Endothelial cell of umbilical vein (primary cell): ENCODE results near the gene USP11. TPM values are rescaled to one million over a fixed set of nuclear protein-coding genes. Genes with fewer than 3 reads are reported as not detected.

Experiments used
- Bru-seq: library from RNA; stranded (reverse); fragments of 400-500 nt; gene quantifications from one replicate; lab custom pipeline; 2021; lab: Mats Ljungman, UMichigan
- BruChase-seq, 2 experiments: library from RNA; stranded (reverse); fragments of 400-500 nt; gene quantifications; one replicate each; lab custom pipeline; 2021; lab: Mats Ljungman, UMichigan
- BruUV-seq: library from RNA; stranded (reverse); fragments of 400-500 nt; replicated peaks from 2 replicates; lab custom pipeline; 2021; lab: Mats Ljungman, UMichigan
- CTCF ChIA-PET: fragments of 300-600, 350-600 bp; sonication (Branson Sonifier 250); formaldehyde crosslinking; loops from one replicate; lab custom pipeline; 2021; ENCODE audit warnings: antibody characterized with exemption, inconsistent platforms; lab: Charles Lee
- POLR2A ChIA-PET: fragments of 300-600, 350-600 bp; sonication (Branson Sonifier 250); formaldehyde crosslinking; loops from one replicate; lab custom pipeline; 2021; ENCODE audit warnings: antibody characterized with exemption, inconsistent platforms; lab: Charles Lee
- DNase-seq: peaks from one replicate; pipeline ENCODE4 v3.0.0-alpha.2; 2011; ENCODE audit warnings: low read depth, low spot score
- FAIRE-seq: peaks from 2 replicates; lab custom pipeline; 2011; peaks lifted over from hg19 to GRCh38; lab: Jason Lieb, UNC
- H2AFZ ChIP-seq: 2 replicates; pipeline ENCODE4 v1.6.0; 2012; ENCODE audit warnings: low read depth, low read length, control low read depth, inconsistent platforms
- H3K27ac ChIP-seq: 2 replicates; pipeline ENCODE4 v1.5.1; 2011; ENCODE audit warnings: low read depth, mild to moderate bottlenecking, control low read depth, low read length, moderate library complexity; ENCODE audit not compliant: insufficient read depth
- H3K27me3 ChIP-seq, 2 experiments: 2 replicates each; pipeline versions ENCODE4 v1.6.0 to v1.6.1; 2011; ENCODE audit warnings: low read length in 2 of 2, mixed read lengths in 1 of 2; ENCODE audit not compliant: control insufficient read depth in 2 of 2, insufficient read depth in 2 of 2
- H3K36me3 ChIP-seq, 2 experiments: 2 replicates in 1 of 2; 3 replicates in 1 of 2; pipeline ENCODE4 v1.5.1; 2011; ENCODE audit warnings: low read length in 2 of 2, mild to moderate bottlenecking in 1 of 2, moderate library complexity in 1 of 2; ENCODE audit not compliant: control insufficient read depth in 2 of 2, insufficient read depth in 2 of 2; ENCODE audit errors: extremely low read depth in 1 of 2
- H3K4me1 ChIP-seq: 3 replicates; pipeline ENCODE4 v1.5.1; 2011; ENCODE audit warnings: mild to moderate bottlenecking, low read length; ENCODE audit not compliant: control insufficient read depth, insufficient read depth; ENCODE audit errors: extremely low read depth
- H3K4me2 ChIP-seq: 2 replicates; pipeline ENCODE4 v1.6.1; 2011; ENCODE audit warnings: low read length, control low read depth, mixed read lengths; ENCODE audit not compliant: insufficient read depth
- H3K4me3 ChIP-seq, 3 experiments: fragments of 200-600 bp in 1 of 3; sonication (generic), shearing (Covaris generic) in 1 of 3; replicated peaks in 1 of 3; 2 replicates each; pipeline ENCODE4 v1.5.1; 2011 to 2016; ENCODE audit warnings: control low read depth in 3 of 3, low read length in 3 of 3, mild to moderate bottlenecking in 2 of 3, inconsistent platforms in 1 of 3, low read depth in 1 of 3, moderate library complexity in 1 of 3; ENCODE audit not compliant: insufficient read depth in 1 of 3
- H3K79me2 ChIP-seq: 2 replicates; pipeline ENCODE4 v1.6.0; 2012; ENCODE audit warnings: low read length, inconsistent platforms; ENCODE audit not compliant: control insufficient read depth, insufficient read depth
- H3K9ac ChIP-seq: replicated peaks from 2 replicates; pipeline ENCODE3; 2011; ENCODE audit warnings: low read length, control low read depth; ENCODE audit not compliant: insufficient read depth; ENCODE audit errors: extremely low read depth
- H3K9me1 ChIP-seq: replicated peaks from 3 replicates; pipeline ENCODE4 v1.6.0; 2011; ENCODE audit warnings: mild to moderate bottlenecking, low read length; ENCODE audit not compliant: control insufficient read depth, insufficient read depth; ENCODE audit errors: extremely low read depth
- H3K9me3 ChIP-seq: replicated peaks from 2 replicates; pipeline ENCODE4 v1.5.1; 2012; ENCODE audit warnings: low read length, inconsistent platforms; ENCODE audit not compliant: control insufficient read depth, insufficient read depth
- H4K20me1 ChIP-seq: replicated peaks from 2 replicates; pipeline ENCODE3; 2011; ENCODE audit warnings: mild to moderate bottlenecking, low read length; ENCODE audit not compliant: control insufficient read depth, insufficient read depth; ENCODE audit errors: extremely low read depth
- CTCF ChIP-seq, 2 donors: IDR thresholded peaks; 1 replicate in 1 of 2; 2 replicates in 1 of 2; pipeline ENCODE4 v1.5.1; 2011; ENCODE audit warnings: low read length in 2 of 2, mild to moderate bottlenecking in 2 of 2, moderate library complexity in 2 of 2, control low read depth in 1 of 2, inconsistent platforms in 1 of 2, low read depth in 1 of 2; ENCODE audit not compliant: insufficient read depth in 1 of 2; ENCODE audit errors: extremely low read depth in 1 of 2
- EZH2 ChIP-seq: IDR thresholded peaks from 2 replicates; pipeline ENCODE4 v1.6.1; 2012; ENCODE audit warnings: borderline replicate concordance, low read depth, mild to moderate bottlenecking, moderate library complexity, low read length, inconsistent platforms; ENCODE audit not compliant: severe bottlenecking
- FOS ChIP-seq: IDR thresholded peaks from 2 replicates; pipeline ENCODE4 v1.6.1; 2011; ENCODE audit warnings: mild to moderate bottlenecking, low read length, moderate library complexity, borderline replicate concordance; ENCODE audit not compliant: insufficient read depth
- GATA2 ChIP-seq: IDR thresholded peaks from 2 replicates; pipeline ENCODE4 v1.7.0; 2011; ENCODE audit warnings: low read depth, mild to moderate bottlenecking, moderate library complexity, mixed read lengths, low read length; ENCODE audit not compliant: insufficient read length, insufficient read depth
- JUN ChIP-seq: IDR thresholded peaks from 2 replicates; pipeline ENCODE4 v1.6.1; 2011; ENCODE audit warnings: borderline replicate concordance, low read depth; ENCODE audit not compliant: insufficient read length, insufficient read depth
- MAX ChIP-seq: IDR thresholded peaks from 2 replicates; pipeline ENCODE4 v1.6.1; 2011; ENCODE audit not compliant: insufficient read depth, insufficient read length
- MYC ChIP-seq: IDR thresholded peaks from one replicate; pipeline ENCODE4 v1.6.1; 2011; ENCODE audit warnings: mild to moderate bottlenecking, low read depth, low read length
- POLR2A ChIP-seq: IDR thresholded peaks from 2 replicates; pipeline ENCODE4 v1.6.1; 2012; ENCODE audit warnings: low read depth, mild to moderate bottlenecking, control low read depth, low read length
- POLR2AphosphoS5 ChIP-seq: IDR thresholded peaks from 2 replicates; pipeline ENCODE4 v1.6.1; 2012; ENCODE audit warnings: low read depth, mild to moderate bottlenecking, control low read depth, low read length, moderate library complexity; ENCODE audit not compliant: insufficient read depth
- dilution Hi-C: fragments of 300-500 bp; cut with MboI; formaldehyde crosslinking; loops from one replicate; pipeline ENCODE4 v1.15.0; 2019; ENCODE audit warnings: low sequenced_read_pairs; ENCODE audit not compliant: extremely low pct_ligation_motif_present
- intact Hi-C: fragments of 100-400 bp; cut with micrococcal nuclease; formaldehyde crosslinking; loops from one replicate; pipeline ENCODE4 v1.10.0; 2022
- long read RNA-seq: library from polyadenylated mRNA; stranded (forward); transcript quantifications from one replicate; pipeline ENCODE4 v2.0.0, GENCODE V29; 2021
- polyA minus RNA-seq, 3 experiments: library from RNA; depleted of rRNA, polyadenylated mRNA; stranded (reverse); fragments of >200 nt; gene quantifications; 1 replicate in 1 of 3; 2 replicates in 2 of 3; pipeline ENCODE4 v1.2.3, GENCODE V29; 2011
- polyA plus RNA-seq, 4 experiments: library from polyadenylated mRNA; depleted of rRNA in 3 of 4; stranded (reverse) in 3 of 4; unstranded in 1 of 4; fragments of >200 nt; gene quantifications; 2 replicates each; pipeline versions ENCODE4 v1.2.1 to v1.2.3, GENCODE V29; 2011 to 2012; ENCODE audit warnings: missing spikeins in 1 of 4
- total RNA-seq: library from RNA; stranded (reverse); gene quantifications from 2 replicates; pipeline ENCODE4 v1.2.3, GENCODE V29; 2021

Gene USP11
- 34.7 and 36.4 TPM in 2 replicates for total RNA-seq
- polyA plus RNA-seq: 20.7 and 24.0 TPM in 2 replicates
- 13.9 and 15.0 TPM in 2 replicates for polyA plus RNA-seq (2011; cell fraction: cytosol; rRNA removed)
- 75.1 and 84.3 TPM in 2 replicates for polyA plus RNA-seq (2011; cell fraction: nucleus; rRNA removed)
- polyA plus RNA-seq (2012): 36.6 and 41.4 TPM in 2 replicates
- 55.1 and 65.1 TPM in 2 replicates for polyA minus RNA-seq
- 58.6 TPM for polyA minus RNA-seq (2011; cell fraction: cytosol; rRNA and poly(A)+ RNA removed)
- 34.4 and 43.3 TPM in 2 replicates for polyA minus RNA-seq (2011; cell fraction: nucleus; rRNA and poly(A)+ RNA removed)
- Bru-seq, nascent RNA: percentile 59 among the genes with signal in this experiment
- percentile 72 among the genes with signal in this experiment for BruChase-seq, experiment 1, labeled RNA remaining after a 6-hour chase
- percentile 56 among the genes with signal in this experiment for BruChase-seq, experiment 2, labeled RNA remaining after a 2-hour chase
- long read RNA-seq, transcript USP11-204 (21 exons, 3,515 nt): major isoform, 47 of 87 reads
- long read RNA-seq, partial matches to known transcripts: 19 of 87 reads
- long read RNA-seq, other reads (novel, unspliced or antisense): 21 of 87 reads

GRCh38 chrX:47232803-47233332, at the start of gene USP11:
TSS of gene USP11 (plus strand) at chrX:47233009. CDS start at chrX:47233044, 35 bp downstream.
- Histone ChIP-seq H3K9ac (peak within 1 kb of the TSS; percentile 99), H2AFZ (peak within 1 kb of the TSS; percentile 75), H3K9me1 (no peaks in the 10 kb centered on the region), H3K27ac (peak within 1 kb of the TSS; percentile 95), H3K4me1 (peaks cover 3% of the 10 kb centered on the region), H3K9me3 (no peaks in the 10 kb centered on the region), H3K36me3 (peaks cover 0 to 7% of the 10 kb centered on the region in 2 experiments), H3K27me3 (no peaks in the 10 kb centered on the region), H3K79me2 (peaks cover 8% of the 10 kb centered on the region), H3K4me3 (peak within 1 kb of the TSS; percentile 42 to 96 (median 74)), H4K20me1 (no peaks in the 10 kb centered on the region), H3K4me2 (peak within 1 kb of the TSS; percentile 72)
- TF ChIP-seq JUN (no peak), POLR2A (no peak), GATA2 (no peak), POLR2AphosphoS5 (no peak), MYC (no peak), EZH2 (no peak), CTCF (IDR thresholded peaks at IDR 0.05; ENCODE audit: extremely low read depth in 1 of 2, insufficient read depth in 1 of 2, low read depth in 1 of 2, low read length in 2 of 2) (no peak), FOS (no peak), MAX (no peak)
- ChIA-PET POLR2A (interaction anchor here (0.6 to 1.7 kb wide), 2 partner anchors 12 to 15 kb away, joined by 3 to 10 read pairs; partner anchors contain the start of gene CDK16), CTCF (interaction anchor here (1.0 to 1.7 kb wide), 3 partner anchors 80 to 291 kb away, joined by 4 to 15 read pairs (median 5); no protein-coding TSS in a partner anchor)
- intact Hi-C loops (loop anchor here (1.0 to 5.0 kb wide), 3 partner anchors 15 to 149 kb away; partner anchors contain the start of genes CDK16 and UBA1), dilution Hi-C loops (no loop called here)
- DNase-seq: no peak
- FAIRE-seq: no peak
- TSS peak; percentile 72 for BruUV-seq
